IPS-18c (cell line): ENCODE data around the gene ULBP1.
"Not testable (repeated sequence)": the region's sequence is repeated elsewhere in the genome, so short reads cannot be mapped to it uniquely, and the experiment has no call there.

Source experiments
- H3K4me3 ChIP-seq: 2 replicates; pipeline ENCODE4 v1.7.0; 2013; ENCODE audit warnings: low read depth, mild to moderate bottlenecking, low read length, moderate library complexity; ENCODE audit not compliant: insufficient read depth
- H3K9me3 ChIP-seq: one replicate; pipeline ENCODE4 v1.6.1; 2013; ENCODE audit warnings: mild to moderate bottlenecking, low read length, moderate library complexity; ENCODE audit not compliant: control insufficient read depth, insufficient read depth

ULBP1 gene

GRCh38 chr6:150006961-150007464 is 43.3 kb downstream of the ULBP1 start:
- Histone ChIP-seq H3K9me3 (peaks cover 1% of the 10 kb centered on the region), H3K4me3 (no peak overlapping the region)

GRCh38 chr6:150008588-150008987 is 44.8 kb downstream of the ULBP1 start:
- Histone ChIP-seq H3K9me3 (peaks cover 2% of the 10 kb centered on the region), H3K4me3 (no peak overlapping the region)

- not testable (repeated sequence) for H3K4me3 ChIP-seq, H3K9me3 ChIP-seq
Observed at GRCh38 chr6:150012846-150013784, 49.4 kb downstream of the ULBP1 start.

- not testable (repeated sequence) for H3K9me3 ChIP-seq, H3K4me3 ChIP-seq
Observed at GRCh38 chr6:150013785-150014622, 50.3 kb downstream of the ULBP1 start.

- H3K4me3 ChIP-seq, H3K9me3 ChIP-seq: not testable (repeated sequence)
Observed at GRCh38 chr6:150014623-150015280, 51.0 kb downstream of the ULBP1 start.

GRCh38 chr6:150015281-150016001 is 51.7 kb downstream of the ULBP1 start:
- not testable (repeated sequence) for H3K4me3 ChIP-seq

GRCh38 chr6:150016324-150017185 is 52.8 kb downstream of the ULBP1 start:
- no peak overlapping the region for H3K4me3 ChIP-seq
- peaks cover 2% of the 10 kb centered on the region for H3K9me3 ChIP-seq

More at GRCh38 chr6:150015281-150016001, 51.7 kb downstream of the ULBP1 start:
- not testable (repeated sequence) for H3K9me3 ChIP-seq

GRCh38 chr6:150017186-150017521 is 53.4 kb downstream of the ULBP1 start:
- not testable (repeated sequence) for H3K4me3 ChIP-seq, H3K9me3 ChIP-seq

GRCh38 chr6:150018846-150019580 is 55.3 kb downstream of the ULBP1 start:
- no peaks in the 10 kb centered on the region for H3K9me3 ChIP-seq
- H3K4me3 ChIP-seq, result no peak overlapping the region

GRCh38 chr6:150021870-150022269 is 58.1 kb downstream of the ULBP1 start:
- H3K9me3 ChIP-seq, H3K4me3 ChIP-seq: not testable (repeated sequence)
